Left colon (tissue), 2 donors: ENCODE measurements around the gene DOCK9. TPM values are rescaled to one million over a fixed set of nuclear protein-coding genes. Genes with fewer than 3 reads are reported as not detected.
A peak's percentile ranks its signal among the peaks of the same experiment; 100 is the strongest.

Experiments used
- ATAC-seq: fragments of 200-7000 bp; cut with Tn5 transposase; one replicate; pipeline ENCODE4 v1.9.1; 2020; ENCODE audit warnings: mild to moderate bottlenecking, moderate library complexity
- DNase-seq, 2 donors: peaks; one replicate each; pipeline ENCODE4 v3.0.0-alpha.2; 2020
- intact Hi-C, 2 donors: fragments of 100-400 bp; cut with DNase I in 1 of 2; cut with micrococcal nuclease in 1 of 2; formaldehyde crosslinking; loops; one replicate each; pipeline versions ENCODE4 v1.11.2 to v1.14.0; 2022; cut with DNase I, micrococcal nuclease
- long read RNA-seq: library from polyadenylated mRNA; unstranded; transcript quantifications from one replicate; pipeline ENCODE4 v2.0.0, GENCODE V29; 2021
- total RNA-seq, 2 donors: library from RNA; stranded (reverse); fragmentation: NEBNext Ultra II Directional; extraction: Animal tissue kit (Norgen Biotek cat#: 25700); gene quantifications; one replicate each; pipeline ENCODE4 v1.2.1, GENCODE V29; 2021
- donor health status: DM: no; HTN: no; CAD: no.
- donor health status: DM: yes; HTN: yes; CAD: no.

DOCK9 gene, protein sequence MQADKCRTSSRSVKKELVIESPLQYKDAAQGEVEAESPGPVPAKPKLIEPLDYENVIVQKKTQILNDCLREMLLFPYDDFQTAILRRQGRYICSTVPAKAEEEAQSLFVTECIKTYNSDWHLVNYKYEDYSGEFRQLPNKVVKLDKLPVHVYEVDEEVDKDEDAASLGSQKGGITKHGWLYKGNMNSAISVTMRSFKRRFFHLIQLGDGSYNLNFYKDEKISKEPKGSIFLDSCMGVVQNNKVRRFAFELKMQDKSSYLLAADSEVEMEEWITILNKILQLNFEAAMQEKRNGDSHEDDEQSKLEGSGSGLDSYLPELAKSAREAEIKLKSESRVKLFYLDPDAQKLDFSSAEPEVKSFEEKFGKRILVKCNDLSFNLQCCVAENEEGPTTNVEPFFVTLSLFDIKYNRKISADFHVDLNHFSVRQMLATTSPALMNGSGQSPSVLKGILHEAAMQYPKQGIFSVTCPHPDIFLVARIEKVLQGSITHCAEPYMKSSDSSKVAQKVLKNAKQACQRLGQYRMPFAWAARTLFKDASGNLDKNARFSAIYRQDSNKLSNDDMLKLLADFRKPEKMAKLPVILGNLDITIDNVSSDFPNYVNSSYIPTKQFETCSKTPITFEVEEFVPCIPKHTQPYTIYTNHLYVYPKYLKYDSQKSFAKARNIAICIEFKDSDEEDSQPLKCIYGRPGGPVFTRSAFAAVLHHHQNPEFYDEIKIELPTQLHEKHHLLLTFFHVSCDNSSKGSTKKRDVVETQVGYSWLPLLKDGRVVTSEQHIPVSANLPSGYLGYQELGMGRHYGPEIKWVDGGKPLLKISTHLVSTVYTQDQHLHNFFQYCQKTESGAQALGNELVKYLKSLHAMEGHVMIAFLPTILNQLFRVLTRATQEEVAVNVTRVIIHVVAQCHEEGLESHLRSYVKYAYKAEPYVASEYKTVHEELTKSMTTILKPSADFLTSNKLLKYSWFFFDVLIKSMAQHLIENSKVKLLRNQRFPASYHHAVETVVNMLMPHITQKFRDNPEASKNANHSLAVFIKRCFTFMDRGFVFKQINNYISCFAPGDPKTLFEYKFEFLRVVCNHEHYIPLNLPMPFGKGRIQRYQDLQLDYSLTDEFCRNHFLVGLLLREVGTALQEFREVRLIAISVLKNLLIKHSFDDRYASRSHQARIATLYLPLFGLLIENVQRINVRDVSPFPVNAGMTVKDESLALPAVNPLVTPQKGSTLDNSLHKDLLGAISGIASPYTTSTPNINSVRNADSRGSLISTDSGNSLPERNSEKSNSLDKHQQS (N-terminal part only)
- 10 to 100 TPM; 50.0 to 60.4 TPM for total RNA-seq
- long read RNA-seq, partial matches to known transcripts = 4 of 12 reads
- long read RNA-seq, other reads (novel, unspliced or antisense) = 8 of 12 reads

DNA sequence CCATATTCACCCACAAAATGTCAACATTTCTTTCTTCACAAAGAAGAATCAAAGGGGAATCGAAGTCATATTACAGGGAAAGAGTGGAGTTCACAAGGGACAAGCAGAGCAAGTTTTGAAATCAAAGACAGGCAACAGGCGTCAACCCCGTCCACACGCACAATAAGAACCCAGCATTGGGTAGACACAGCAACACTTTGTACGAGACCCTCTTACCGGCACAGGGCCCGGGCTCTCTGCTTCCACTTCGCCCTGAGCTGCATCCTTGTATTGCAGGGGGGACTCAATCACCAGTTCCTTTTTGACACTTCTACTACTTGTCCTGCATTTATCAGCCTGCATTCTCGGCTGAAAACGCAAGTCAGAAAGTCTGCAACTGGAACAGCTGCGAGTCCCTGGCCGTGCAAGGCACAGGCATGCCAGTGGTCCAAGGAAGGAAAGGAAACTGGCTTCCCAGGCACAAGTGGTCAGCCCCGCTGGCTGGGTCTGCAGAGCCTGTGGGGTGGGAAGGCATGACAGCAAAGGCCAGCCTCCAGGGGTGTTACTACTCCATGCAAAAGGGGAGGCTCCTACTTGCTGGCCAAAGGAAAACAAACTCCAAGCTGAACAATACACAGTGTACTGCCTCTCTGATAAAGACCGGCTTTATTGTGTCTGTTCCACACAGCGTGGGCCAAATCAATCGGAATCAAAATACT is at the start of gene DOCK9:
Gene DOCK9, minus strand, starts transcription at position 497 of the 698 bp plus-strand sequence. Its CDS starts 155 bp downstream, at position 342.
- intact Hi-C loops = no loop called here

DNA sequence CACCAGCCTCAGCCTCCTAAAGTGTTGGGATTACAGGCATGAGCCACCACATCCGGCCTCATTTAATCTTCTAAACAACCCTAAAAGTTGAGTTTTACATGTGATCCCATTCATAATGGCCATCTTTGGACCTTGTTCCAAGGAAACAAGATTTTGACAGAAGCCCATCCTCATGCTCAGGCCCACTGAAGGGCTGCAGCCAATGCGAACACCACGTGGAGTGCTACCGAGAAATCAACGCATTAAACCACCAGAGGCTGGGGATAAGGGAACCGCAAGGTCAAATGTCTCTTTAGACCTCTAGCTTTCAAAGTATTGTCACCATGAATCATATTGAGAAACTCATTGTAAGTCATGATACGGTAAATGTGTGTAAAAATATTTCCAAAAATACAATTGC is 49.4 kb upstream of the DOCK9 start:
- ATAC-seq (no peak), DNase-seq (no peak)
- intact Hi-C loops = no loop called here

More for the DNA sequence above, at the start of gene DOCK9:
- DNase-seq (peak; percentile 42 to 47), ATAC-seq (peak; percentile 95)

DNA sequence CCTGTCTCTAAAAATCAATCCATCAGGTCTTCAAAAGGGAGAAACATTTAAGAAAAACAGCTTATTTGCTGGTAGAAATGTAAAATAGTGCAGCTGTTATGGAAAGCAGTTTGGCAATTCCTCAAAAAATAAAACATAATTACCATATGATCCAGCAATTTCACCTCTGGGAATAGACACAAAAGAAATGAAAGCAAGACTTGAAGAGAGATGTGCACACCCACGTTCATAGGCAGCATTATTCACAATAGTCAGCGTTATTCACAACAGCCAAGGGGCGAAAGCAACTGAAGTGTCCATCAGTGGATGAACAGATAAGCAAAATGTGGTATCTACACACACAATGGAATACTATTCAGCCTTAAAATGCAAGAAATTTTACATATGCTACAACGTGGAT is 45.1 kb upstream of the DOCK9 start:
- DNase-seq = no peak
- intact Hi-C loops = no loop called here
- no peak for ATAC-seq

DNA sequence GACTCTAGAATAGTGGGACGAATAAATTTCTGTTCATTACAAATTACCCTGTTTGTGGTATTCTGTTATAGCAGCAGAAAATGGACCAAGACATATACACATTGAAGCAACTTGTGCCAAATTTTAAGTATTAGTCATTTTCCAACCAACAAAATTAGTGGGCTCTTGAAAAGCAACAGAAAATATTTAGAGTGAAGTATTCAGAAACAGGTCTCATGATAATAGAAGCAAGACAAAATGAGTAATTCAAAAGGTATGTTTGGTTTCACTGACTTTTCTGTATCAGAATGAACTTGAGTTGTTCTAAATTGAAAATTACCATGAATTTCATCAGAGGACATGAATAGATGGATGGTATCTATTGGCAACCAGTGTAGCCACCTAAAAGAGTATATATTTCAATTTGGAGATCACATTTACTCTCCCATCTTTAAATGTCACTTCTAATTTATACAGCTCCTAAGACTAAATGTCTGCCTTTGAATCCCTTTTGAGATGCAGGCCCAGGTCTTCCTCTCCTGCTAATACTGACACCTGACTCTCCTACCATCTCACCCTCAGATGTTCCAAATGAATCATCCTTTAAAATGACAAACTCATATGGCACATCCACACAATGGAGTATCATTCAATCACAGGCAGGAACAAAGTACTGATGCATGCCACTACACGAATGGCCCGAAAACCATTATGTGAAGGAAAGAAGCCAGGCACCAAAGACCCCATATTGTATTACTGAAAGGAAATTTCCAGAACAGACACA is 40.7 kb upstream of the DOCK9 start:
- DNase-seq (no peak), ATAC-seq (no peak)
- intact Hi-C loops = no loop called here

DNA sequence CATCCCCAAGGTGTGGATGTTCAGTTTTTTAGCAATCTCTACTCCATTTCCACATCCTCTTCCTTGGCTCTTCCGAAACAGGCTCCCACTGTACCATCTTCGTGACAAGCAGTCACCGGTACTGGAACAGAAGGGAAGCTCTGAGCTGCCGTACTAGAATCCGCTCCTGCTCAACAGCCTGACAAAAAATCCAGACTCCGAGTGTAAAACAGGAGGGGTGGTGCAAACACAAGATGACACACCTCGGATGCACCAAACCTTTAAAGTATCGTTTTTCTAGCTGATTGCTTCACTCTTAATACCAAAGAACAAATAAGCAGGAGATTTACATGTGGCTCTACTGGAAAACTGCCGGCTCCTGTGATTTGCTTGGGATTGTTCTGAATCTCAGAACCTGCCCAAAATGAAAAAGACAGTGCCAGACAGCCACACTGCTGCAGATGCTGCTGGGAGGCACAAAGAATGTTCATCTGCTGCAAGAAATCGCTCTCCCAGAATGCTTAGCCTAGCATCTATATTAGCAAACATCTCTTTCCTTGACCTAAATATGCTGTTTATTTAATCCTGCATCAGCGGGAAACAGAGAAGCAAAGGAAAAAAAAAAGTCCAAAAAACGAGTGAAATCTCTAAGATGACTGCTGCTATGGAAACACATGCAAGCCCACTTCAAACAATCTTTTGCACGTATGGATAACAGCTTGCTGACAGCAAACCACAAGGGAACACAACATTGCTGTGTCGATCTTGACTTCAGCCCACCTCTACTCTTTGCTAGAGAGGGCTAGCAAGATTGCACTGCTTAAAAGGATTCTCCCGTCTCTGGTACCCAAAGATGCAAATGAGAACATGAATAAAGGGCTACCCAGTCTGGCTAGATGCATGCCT is 38.0 kb upstream of the DOCK9 start:
- intact Hi-C loops = no loop called here
- no peak for DNase-seq
- no peak for ATAC-seq

DNA sequence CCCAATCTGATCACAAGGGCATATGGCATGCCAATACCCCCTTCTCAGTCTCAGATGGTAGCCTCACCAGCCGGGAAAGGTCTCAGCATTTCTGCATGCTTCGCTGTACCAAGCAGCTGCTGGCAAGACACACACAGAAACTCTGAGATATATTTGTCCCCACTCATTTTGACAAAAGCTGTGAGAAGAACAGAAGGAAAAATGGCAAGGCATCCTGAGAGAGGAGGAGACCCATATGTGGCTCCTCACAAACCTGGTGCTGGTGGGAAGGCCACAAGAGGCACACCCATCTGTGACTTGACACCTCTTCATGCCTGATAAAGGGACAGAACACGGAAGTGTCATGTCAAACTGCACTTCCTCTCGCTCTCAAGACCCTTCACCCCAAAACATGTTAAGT is 36.7 kb upstream of the DOCK9 start:
- intact Hi-C loops = no loop called here
- no peak for DNase-seq
- no peak for ATAC-seq

DNA sequence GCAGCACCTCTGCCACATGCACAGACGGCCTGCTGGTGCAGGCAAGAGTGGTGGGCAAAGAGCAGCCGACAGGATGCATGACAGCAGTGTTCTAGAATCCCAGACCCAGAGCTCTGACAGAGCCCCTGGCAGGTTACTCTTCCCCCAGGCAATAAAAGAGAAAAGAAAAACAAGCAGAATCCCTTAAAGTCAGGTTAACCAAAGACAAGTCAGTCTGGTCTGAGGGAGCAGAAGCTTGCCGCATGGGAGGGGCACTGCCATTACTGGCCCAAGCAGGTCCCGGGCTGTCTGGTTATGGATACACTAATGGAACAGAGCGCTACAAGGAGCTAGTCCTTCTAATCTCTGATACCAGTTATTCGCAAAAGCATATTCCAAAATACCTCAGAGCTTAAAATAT is 36.1 kb upstream of the DOCK9 start:
- no peak for DNase-seq
- ATAC-seq = no peak
- intact Hi-C loops = no loop called here

DNA sequence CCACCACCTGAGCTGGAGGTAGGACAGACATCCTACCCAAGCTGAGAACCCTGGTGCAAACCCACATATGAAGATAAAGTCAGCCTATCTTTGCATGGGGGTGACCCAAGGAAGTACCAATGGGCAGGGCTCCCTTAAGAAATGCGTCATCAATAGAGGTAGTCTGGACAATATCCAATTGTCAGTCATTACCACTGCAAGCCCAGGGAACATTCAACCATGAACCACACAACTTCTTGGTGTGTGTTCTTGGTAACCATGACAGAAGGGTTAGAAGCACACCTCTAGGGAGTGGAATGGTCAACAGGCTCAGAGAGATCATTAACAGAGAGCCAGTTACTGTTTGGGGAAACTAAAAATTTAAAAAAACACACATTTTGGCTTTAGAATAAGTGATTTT is 34.7 kb upstream of the DOCK9 start:
- DNase-seq = no peak
- intact Hi-C loops = no loop called here
- no peak for ATAC-seq

DNA sequence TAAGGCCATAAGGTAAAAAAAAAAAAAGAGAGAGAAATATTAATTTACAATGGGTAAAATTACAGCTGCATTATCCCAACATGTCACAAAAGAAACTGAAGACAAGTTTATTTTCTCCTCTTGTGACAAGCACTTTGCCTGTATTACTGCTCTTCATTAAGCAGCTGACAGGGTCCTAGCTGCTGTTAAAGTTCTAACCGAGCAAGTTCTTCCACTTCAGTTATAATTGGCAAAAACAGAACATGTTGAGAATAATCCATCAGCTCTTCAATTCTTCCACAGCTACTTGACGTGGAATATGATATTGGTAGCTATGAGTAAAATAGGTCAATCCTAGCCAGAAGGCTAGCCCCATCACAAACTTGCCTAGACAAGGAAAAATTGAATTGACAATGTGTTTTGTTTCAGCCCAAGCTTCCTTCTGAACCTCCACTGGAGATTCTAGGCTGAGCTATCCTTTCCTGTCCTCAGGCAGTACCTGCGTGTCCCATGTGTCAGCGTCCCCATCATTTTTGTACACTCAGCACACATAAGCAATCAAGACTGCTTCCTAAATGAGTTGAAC is 32.2 kb upstream of the DOCK9 start:
- intact Hi-C loops = no loop called here
- DNase-seq = no peak
- ATAC-seq = no peak

DNA sequence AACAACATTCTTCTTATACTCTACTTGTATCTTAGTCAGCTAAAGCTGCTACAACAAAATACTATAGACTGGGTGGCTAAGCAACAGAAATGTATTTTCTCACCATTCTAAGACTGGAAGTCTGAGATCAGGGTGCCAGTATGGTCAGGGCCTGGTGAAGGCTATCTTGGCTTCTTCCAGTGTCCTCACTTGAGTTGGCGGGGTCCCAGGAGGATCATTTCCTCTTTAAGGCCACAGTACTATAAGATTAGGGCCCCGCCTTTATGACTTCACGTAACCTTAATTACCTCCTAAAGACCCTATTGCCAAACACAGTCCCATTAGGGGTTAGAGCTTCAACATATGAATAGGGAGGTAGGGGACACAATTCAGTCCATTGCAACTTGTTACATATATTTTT is 30.7 kb upstream of the DOCK9 start:
- intact Hi-C loops = no loop called here
- DNase-seq (peak in 1 of 2 donors; percentile 21), ATAC-seq (peak; percentile 42)

DNA sequence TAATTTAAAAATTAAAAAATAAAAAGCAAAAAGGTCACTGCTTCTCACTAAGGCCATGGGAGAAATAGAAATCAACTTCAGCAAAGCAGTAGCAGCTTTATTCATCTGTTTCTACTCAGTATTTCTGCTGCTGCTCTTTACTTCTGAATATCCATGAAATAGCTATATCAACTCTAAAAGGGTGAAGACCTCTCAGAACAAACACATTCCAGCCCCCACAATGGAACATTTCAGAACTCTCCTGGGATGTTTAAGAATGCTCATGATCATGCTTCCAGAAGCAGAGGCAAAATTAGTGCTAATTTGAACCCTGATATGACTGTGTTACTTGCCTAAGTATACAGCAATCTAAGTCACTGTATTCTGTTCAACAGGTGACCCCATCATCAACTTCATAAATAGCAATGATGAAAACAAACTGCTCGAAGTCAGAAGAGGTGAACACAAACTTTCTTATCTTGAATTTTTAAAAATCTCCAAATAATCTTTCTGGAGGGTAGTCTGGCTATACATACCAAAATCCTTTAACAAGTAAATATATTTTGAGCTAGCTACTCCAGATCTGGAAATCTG is 29.6 kb upstream of the DOCK9 start:
- ATAC-seq (no peak), DNase-seq (no peak)
- intact Hi-C loops = no loop called here

DNA sequence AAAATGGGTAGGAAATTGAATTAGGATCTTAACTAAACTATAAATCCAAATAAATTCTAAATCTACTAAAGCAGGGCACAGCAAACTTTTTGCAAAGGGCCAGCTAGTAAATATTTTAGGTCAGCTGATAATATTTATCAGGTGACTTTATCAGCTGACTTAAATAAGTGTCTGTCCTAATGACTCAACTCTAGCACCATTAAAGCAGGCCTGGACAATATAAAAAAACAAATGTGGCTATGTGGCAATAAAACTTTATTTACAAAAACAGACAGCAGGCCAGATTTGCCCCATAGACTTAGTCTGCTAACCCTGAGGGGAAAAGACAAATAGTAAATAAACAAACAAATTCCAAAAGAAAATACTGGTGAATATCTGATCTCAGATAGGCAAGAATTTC is 27.7 kb upstream of the DOCK9 start:
- ATAC-seq (no peak), DNase-seq (no peak)
- intact Hi-C loops = no loop called here

DNA sequence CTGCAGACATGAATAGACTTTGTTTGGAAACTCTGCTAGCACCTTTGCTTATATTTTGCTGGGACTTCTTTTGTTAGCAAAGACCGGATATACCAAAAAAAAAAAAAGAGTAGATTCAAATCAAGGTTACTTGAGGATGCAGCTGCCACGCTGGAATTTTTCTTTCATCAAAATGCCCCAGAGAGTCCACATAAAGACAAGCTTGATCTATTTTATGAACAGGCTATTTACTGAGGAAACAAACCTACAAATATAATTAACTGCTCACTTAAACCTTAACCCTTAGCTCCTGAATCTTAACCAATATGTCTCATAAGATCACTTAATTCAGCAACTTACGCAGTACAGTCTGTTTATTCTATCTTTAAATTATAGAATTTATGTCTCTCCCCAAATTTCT is 27.1 kb upstream of the DOCK9 start:
- intact Hi-C loops = no loop called here
- ATAC-seq = no peak
- no peak for DNase-seq

DNA sequence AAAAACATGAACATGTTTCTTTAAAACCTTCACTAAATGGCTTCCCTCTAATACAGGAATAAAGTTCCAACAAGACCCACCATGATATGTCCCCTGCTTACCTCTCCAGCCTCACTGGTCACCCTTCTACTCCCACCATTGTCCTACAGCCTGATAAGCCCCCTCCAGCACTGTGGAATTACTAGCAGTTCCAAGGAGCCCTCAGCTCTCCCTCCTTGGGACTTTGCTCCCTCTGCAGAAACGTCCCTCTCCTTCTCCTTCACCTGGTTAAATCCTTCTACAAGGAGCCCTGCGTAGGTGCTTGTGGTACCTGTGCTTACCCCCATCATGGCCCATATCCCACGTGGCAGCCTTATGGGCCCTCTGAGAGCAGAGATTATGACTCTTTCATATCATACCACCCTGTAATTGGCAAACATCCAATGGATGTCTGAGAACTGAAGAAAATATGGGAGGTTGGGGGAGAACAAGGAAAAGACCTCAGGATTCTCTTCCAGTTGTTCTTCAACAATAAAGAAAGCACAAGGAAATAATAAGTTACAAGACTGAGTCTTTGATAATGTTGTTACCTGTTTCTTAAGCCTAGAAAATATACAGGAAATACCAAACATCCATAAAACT is 26.1 kb upstream of the DOCK9 start:
- intact Hi-C loops = no loop called here
- no peak for DNase-seq
- ATAC-seq = no peak

DNA sequence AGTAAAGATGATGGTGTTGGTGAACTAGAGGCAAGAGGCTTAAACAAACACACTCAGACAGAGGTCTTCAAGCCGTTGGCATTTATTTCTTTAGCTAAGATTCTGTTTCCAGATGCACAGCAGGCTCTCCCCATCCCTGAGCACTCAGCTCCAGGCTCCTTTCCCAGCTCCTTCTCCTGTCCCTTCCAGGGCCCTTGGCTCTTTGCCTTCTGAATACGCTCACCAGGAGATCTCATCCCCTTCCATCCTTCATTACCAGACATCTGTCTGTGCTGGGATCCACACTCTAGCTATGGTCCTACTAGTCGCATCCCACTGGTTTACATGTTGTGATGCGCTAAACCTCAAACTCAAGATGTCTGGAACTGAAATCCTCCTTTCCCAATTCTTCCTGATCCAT is 25.3 kb upstream of the DOCK9 start:
- DNase-seq (no peak), ATAC-seq (no peak)
- intact Hi-C loops = no loop called here

DNA sequence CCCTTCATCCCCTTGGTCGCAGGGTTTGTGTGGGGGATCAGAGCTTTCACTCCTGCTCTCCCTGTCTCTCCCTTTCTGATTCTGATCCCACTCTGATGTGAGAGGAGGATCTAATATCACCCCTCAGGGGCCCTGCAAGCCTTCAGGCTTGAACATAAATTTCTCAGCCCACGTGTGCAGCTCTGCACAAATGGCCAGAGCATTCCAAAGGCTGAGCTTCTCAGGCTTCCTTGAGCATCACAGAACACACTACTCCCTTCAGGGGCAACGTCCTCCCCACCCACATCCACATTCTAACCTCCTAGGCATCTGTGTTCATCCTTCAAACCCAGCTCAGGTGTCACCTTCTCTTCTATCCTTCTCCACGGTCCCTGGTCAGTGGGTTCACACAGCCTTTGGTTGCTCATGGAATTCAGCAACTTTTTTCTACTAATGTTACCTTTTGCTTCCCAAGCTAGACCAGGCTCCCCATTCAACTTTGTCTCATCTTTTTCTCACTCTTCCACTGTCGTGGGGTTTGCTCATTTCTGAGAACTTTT is 24.4 kb upstream of the DOCK9 start:
- ATAC-seq (no peak), DNase-seq (no peak)
- intact Hi-C loops = no loop called here
